ENCODE results near the gene RAB11FIP3.
"Not testable (repeated sequence)": the region's sequence is repeated elsewhere in the genome, so short reads cannot be mapped to it uniquely, and the experiment has no call there.

Gene RAB11FIP3

GRCh38 chr16:411576-412265, 13.7 kb upstream of the RAB11FIP3 start:
- no peaks in the 10 kb centered on the region for H3K9me3 ChIP-seq (ENCODE audit: severe bottlenecking)
- H3K27me3 ChIP-seq (ENCODE audit: insufficient read depth, low read depth, severe bottlenecking) = no peaks in the 10 kb centered on the region
- no peak for DNase-seq
- peaks cover 6% of the 10 kb centered on the region; the same call in 1 of the 2 replicates for H3K36me3 ChIP-seq
- TF ChIP-seq, protein P1, sequence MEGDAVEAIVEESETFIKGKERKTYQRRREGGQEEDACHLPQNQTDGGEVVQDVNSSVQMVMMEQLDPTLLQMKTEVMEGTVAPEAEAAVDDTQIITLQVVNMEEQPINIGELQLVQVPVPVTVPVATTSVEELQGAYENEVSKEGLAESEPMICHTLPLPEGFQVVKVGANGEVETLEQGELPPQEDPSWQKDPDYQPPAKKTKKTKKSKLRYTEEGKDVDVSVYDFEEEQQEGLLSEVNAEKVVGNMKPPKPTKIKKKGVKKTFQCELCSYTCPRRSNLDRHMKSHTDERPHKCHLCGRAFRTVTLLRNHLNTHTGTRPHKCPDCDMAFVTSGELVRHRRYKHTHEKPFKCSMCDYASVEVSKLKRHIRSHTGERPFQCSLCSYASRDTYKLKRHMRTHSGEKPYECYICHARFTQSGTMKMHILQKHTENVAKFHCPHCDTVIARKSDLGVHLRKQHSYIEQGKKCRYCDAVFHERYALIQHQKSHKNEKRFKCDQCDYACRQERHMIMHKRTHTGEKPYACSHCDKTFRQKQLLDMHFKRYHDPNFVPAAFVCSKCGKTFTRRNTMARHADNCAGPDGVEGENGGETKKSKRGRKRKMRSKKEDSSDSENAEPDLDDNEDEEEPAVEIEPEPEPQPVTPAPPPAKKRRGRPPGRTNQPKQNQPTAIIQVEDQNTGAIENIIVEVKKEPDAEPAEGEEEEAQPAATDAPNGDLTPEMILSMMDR (IDR thresholded peaks at IDR 0.05; ENCODE audit: low read depth, low read length) = no peak
- H3K4me3 ChIP-seq (ENCODE audit: low read depth, low read length) = no peak overlapping the region
- no peak overlapping the region for H3K27ac ChIP-seq

GRCh38 chr16:414395-415169, 10.9 kb upstream of the RAB11FIP3 start:
- Histone ChIP-seq H3K4me3 (ENCODE audit: low read depth, low read length) (no peak overlapping the region), H3K27ac (no peak overlapping the region), H3K9me3 (ENCODE audit: severe bottlenecking) (no peaks in the 10 kb centered on the region), H3K27me3 (ENCODE audit: insufficient read depth, low read depth, severe bottlenecking) (no peaks in the 10 kb centered on the region), H3K36me3 (peaks cover 6% of the 10 kb centered on the region; the same call in 1 of the 2 replicates)
- no peak for DNase-seq
- TF ChIP-seq, protein P1 (IDR thresholded peaks at IDR 0.05; ENCODE audit: low read depth, low read length) = no peak

DNA sequence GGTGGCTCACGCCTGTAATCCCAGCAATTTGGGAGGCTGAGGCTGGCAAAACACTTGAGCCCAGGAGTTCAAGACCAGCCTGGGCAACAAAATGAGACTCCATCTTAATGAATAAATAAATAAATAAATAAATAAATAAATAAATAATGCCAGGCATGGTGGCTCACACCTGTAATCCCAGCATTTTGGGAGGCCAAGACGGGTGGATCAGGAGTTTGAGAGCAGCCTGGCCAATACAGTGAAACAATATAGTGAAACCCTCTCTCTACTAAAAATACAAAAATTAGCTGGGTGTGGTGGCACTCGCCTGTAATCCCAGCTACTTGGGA, 10.3 kb upstream of the RAB11FIP3 start:
- not testable (repeated sequence) for H3K4me3 ChIP-seq (ENCODE audit: low read depth, low read length); DNase-seq; H3K27ac ChIP-seq; H3K36me3 ChIP-seq; H3K9me3 ChIP-seq (ENCODE audit: severe bottlenecking); H3K27me3 ChIP-seq (ENCODE audit: insufficient read depth, low read depth, severe bottlenecking)

GRCh38 chr16:422179-422578, 3.3 kb upstream of the RAB11FIP3 start:
- not testable (repeated sequence) for H3K27me3 ChIP-seq (ENCODE audit: insufficient read depth, low read depth, severe bottlenecking); H3K4me3 ChIP-seq (ENCODE audit: low read depth, low read length); H3K27ac ChIP-seq; H3K36me3 ChIP-seq; H3K9me3 ChIP-seq (ENCODE audit: severe bottlenecking); DNase-seq

DNA sequence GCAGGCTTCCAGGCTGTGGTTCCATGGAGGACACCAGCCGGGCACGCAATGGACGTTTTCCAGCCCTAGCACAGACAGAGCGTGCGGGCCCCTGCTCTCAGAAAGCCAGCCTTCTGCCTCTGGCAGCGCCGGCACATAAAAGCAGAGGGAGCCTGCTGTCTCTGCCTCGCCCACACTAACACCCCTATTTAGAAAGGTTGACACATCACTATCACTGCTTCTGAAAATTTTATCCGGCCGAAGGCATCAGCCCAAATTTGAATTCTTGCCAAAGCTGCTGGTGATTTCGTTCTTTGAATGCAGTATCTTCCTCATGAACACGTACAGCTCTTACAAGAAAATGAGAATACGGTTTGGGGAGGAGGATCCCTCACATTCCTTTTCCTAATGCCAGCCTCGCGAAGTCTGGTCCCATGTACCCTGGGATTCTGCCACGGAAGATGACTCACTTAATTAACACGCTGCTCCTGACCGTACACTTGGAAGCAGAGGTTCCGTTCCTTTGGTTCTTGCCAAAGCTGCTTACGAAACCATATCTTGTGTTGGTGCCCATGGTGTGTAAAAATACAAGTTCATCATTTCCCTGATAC, 1.3 kb upstream of the RAB11FIP3 start:
- Histone ChIP-seq H3K9me3 (ENCODE audit: severe bottlenecking) (no peaks in the 10 kb centered on the region), H3K27ac (no peak overlapping the region), H3K4me3 (ENCODE audit: low read depth, low read length) (no peak overlapping the region), H3K27me3 (ENCODE audit: insufficient read depth, low read depth, severe bottlenecking) (no peaks in the 10 kb centered on the region), H3K36me3 (peaks cover 13% of the 10 kb centered on the region)
- TF ChIP-seq, protein P1 (IDR thresholded peaks at IDR 0.05; ENCODE audit: low read depth, low read length) = no peak
- DNase-seq = no peak

DNA sequence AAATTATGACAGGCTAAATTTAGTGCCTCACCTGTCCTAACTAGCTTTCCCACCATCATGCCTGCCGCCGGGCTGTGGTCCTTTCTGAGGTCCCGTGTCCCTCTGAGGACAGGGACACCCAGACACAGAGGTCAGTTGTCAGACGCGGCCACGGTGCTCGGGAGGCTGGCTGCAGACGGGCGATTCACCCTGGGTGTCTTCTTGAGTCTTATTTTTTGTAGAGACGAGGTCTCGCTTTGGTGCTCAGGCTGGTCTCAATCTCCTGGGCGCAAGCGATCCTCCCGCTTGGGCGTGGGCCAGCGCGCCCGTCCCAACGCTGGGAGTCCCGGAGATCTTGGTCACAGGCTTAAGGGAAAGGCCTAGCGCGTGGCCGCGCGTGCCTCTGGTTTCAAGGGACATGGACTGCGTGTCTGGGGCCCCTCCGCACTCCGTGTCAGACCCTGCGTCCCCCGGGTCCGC, 797 bp upstream of the RAB11FIP3 start:
- no peaks in the 10 kb centered on the region for H3K9me3 ChIP-seq (ENCODE audit: severe bottlenecking)
- no peaks in the 10 kb centered on the region for H3K27me3 ChIP-seq (ENCODE audit: insufficient read depth, low read depth, severe bottlenecking)
- TF ChIP-seq, protein P1 (IDR thresholded peaks at IDR 0.05; ENCODE audit: low read depth, low read length) = no peak
- peak overlapping the region; percentile 45 for H3K4me3 ChIP-seq (ENCODE audit: low read depth, low read length)
- DNase-seq = no peak
- peak overlapping the region; percentile 74 for H3K27ac ChIP-seq
- H3K36me3 ChIP-seq = peaks cover 13% of the 10 kb centered on the region
